ENCODE results near the gene FARP1. TPM values are rescaled to one million over a fixed set of nuclear protein-coding genes. Genes with fewer than 3 reads are reported as not detected.

The FARP1 gene
- total and polyA plus RNA-seq, 7 donors, result 6.9 to 96.4 (median 32.9) TPM

GRCh38 chr13:98103942-98104880 lies 38.7 kb upstream of the FARP1 start:
- Histone ChIP-seq H3K4me3 (no peak overlapping the region), H3K4me1 (no peaks in the 10 kb centered on the region)
- intact Hi-C loops (cut with DNase I), result no loop called here

GRCh38 chr13:98105929-98106336 lies 37.0 kb upstream of the FARP1 start:
- Histone ChIP-seq H3K9me3 (no peaks in the 10 kb centered on the region), H3K27ac (no peak overlapping the region), H3K36me3 (no peaks in the 10 kb centered on the region), H3K4me3 (no peak overlapping the region), H3K4me1 (no peaks in the 10 kb centered on the region), H3K27me3 (no peaks in the 10 kb centered on the region)
- intact Hi-C loops (cut with DNase I), result no loop called here
- TF ChIP-seq EP300 (IDR thresholded peaks at IDR 0.05), result no peak
- TF ChIP-seq POLR2A (IDR thresholded peaks at IDR 0.05), result no peak
- no peak for TF ChIP-seq CTCF (IDR thresholded peaks at IDR 0.05)
- no peak for TF ChIP-seq POLR2AphosphoS5 (IDR thresholded peaks at IDR 0.05)
- 48 to 53% methylated on average over 3 of the region's 3 CpGs for WGBS, 2 donors
- no peak for DNase-seq

More at GRCh38 chr13:98103942-98104880, 38.7 kb upstream of the FARP1 start:
- TF ChIP-seq POLR2A (IDR thresholded peaks at IDR 0.05), result no peak
- no peak for TF ChIP-seq EP300 (IDR thresholded peaks at IDR 0.05)
- no peak for TF ChIP-seq POLR2AphosphoS5 (IDR thresholded peaks at IDR 0.05)
- Histone ChIP-seq H3K36me3 (no peaks in the 10 kb centered on the region), H3K27me3 (no peaks in the 10 kb centered on the region), H3K9me3 (no peaks in the 10 kb centered on the region), H3K27ac (no peak overlapping the region)
- 81 to 88% methylated on average over 10 of the region's 10 CpGs for WGBS, 2 donors
- no peak for DNase-seq

- 84 to 87% methylated on average over 3 of the region's 3 CpGs for WGBS, 2 donors
- intact Hi-C loops (cut with DNase I), result no loop called here
- no peaks in the 10 kb centered on the region for H3K36me3 ChIP-seq
These were observed 34.6 kb upstream of the FARP1 start for GRCh38 chr13:98108341-98108740.

GRCh38 chr13:98109226-98109853 lies 33.6 kb upstream of the FARP1 start:
- intact Hi-C loops (cut with DNase I), result no loop called here
- 83 to 86% methylated on average over 7 of the region's 7 CpGs for WGBS, 2 donors

More at GRCh38 chr13:98108341-98108740, 34.6 kb upstream of the FARP1 start:
- H3K4me1 ChIP-seq, result no peaks in the 10 kb centered on the region
- TF ChIP-seq POLR2AphosphoS5 (IDR thresholded peaks at IDR 0.05) (no peak), POLR2A (IDR thresholded peaks at IDR 0.05) (no peak)
- DNase-seq, result no peak
- no peaks in the 10 kb centered on the region for H3K27me3 ChIP-seq
- no peak overlapping the region for H3K27ac ChIP-seq
- H3K9me3 ChIP-seq, result no peaks in the 10 kb centered on the region
- H3K4me3 ChIP-seq, result no peak overlapping the region

GRCh38 chr13:98110749-98111148 lies 32.1 kb upstream of the FARP1 start:
- intact Hi-C loops (cut with DNase I), result no loop called here
- Histone ChIP-seq H3K4me3 (no peak overlapping the region), H3K9me3 (no peaks in the 10 kb centered on the region), H3K4me1 (no peaks in the 10 kb centered on the region), H3K36me3 (no peaks in the 10 kb centered on the region), H3K27me3 (no peaks in the 10 kb centered on the region), H3K27ac (no peak overlapping the region)
- 92% methylated on average over 5 of the region's 5 CpGs for WGBS, 2 donors
- DNase-seq, result no peak
- TF ChIP-seq EP300 (IDR thresholded peaks at IDR 0.05) (no peak), CTCF (IDR thresholded peaks at IDR 0.05) (no peak), POLR2AphosphoS5 (IDR thresholded peaks at IDR 0.05) (no peak), POLR2A (IDR thresholded peaks at IDR 0.05) (no peak)

More at GRCh38 chr13:98109226-98109853, 33.6 kb upstream of the FARP1 start:
- H3K9me3 ChIP-seq, result no peaks in the 10 kb centered on the region
- no peak for DNase-seq
- no peak overlapping the region for H3K4me3 ChIP-seq
- H3K27ac ChIP-seq, result no peak overlapping the region
- TF ChIP-seq POLR2A (IDR thresholded peaks at IDR 0.05) (no peak), CTCF (IDR thresholded peaks at IDR 0.05) (no peak), EP300 (IDR thresholded peaks at IDR 0.05) (no peak), POLR2AphosphoS5 (IDR thresholded peaks at IDR 0.05) (no peak)
- H3K36me3 ChIP-seq, result no peaks in the 10 kb centered on the region
- no peaks in the 10 kb centered on the region for H3K4me1 ChIP-seq
- no peaks in the 10 kb centered on the region for H3K27me3 ChIP-seq

All from sigmoid colon (tissue), 7 donors.